GM18868 (cell line): ENCODE data around the gene HAUS8.
A peak's percentile ranks its signal among the peaks of the same experiment; 100 is the strongest.
"Not testable (repeated sequence)": the region's sequence is repeated elsewhere in the genome, so short reads cannot be mapped to it uniquely, and the experiment has no call there.

ENCODE experiments used
- ATAC-seq: cut with Tn5 transposase; IDR thresholded peaks from one replicate; pipeline ENCODE4 v1.9.1; 2021; ENCODE audit warnings: mild to moderate bottlenecking, moderate library complexity; ENCODE audit not compliant: unreplicated experiment

The HAUS8 gene, protein sequence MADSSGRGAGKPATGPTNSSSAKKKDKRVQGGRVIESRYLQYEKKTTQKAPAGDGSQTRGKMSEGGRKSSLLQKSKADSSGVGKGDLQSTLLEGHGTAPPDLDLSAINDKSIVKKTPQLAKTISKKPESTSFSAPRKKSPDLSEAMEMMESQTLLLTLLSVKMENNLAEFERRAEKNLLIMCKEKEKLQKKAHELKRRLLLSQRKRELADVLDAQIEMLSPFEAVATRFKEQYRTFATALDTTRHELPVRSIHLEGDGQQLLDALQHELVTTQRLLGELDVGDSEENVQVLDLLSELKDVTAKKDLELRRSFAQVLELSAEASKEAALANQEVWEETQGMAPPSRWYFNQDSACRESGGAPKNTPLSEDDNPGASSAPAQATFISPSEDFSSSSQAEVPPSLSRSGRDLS

DNA sequence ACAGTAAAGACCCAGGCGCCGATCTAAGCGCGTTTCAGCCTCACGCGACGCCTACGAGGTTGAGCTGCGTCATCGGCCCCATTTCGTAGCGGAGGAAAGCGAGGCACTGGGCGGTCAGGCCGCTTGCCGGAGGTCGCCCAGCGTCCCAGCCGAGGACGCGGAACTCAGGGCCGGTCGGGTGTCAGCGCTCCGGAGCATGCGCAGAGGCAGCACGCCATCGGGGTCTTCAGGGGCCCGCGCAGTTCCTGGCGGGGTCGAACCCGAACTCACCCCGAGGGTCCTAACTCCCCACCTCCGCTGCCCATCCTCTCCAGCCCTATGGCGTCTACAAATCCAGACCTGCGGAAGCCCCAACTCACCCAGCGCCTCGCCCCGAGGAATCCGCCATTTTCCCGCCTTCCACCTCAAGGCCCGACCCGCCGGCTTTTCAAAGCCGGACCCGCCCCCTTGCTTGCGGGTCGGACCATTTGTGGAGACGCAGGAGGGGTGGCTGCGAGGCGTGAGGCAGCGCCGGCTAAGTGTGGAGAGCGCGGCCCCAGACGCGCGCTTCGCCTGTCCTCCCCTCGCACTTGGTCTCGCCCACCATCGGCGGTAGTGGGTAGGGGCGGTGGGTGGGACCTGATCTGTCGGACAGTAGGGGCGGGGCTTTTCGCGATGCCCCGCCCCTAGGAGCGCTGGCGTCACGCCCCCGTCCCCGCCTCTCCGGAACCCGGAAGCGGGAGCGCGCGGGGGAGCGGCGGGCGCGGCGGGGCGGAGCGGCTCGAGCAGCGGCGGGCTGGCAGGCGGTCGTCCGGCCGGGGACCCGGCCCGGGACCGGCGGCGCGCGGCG is at the start of gene HAUS8, which contains the start of gene MYO9B:
HAUS8 (minus strand) TSS at position 418 of the 829 bp plus-strand sequence; CDS start at position 388, 30 bp downstream.
MYO9B (plus strand) TSS at position 743 of the 829 bp plus-strand sequence. CDS start 25,941 bp downstream, outside the sequence.
- ATAC-seq = peak; percentile 73

DNA sequence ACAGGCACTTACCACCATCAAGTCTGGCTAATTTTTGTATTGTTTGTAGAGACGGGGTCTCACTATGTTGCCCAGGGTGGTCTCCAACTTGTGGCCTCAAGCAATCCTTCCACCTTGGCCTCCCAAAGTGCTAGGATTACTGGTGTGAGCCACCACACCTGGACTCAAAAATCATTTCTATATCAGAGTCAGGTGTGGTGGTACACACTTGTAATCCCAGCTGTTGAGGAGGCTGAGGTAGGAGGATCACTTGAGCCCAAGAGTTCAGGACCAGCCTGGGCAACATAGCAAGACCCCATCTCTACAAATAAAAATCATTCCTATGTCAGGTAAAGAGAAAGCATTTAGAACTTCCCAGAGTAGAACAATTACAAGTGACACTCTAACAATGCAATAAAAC is 48.8 kb upstream of the HAUS8 start:
- no peak for ATAC-seq

DNA sequence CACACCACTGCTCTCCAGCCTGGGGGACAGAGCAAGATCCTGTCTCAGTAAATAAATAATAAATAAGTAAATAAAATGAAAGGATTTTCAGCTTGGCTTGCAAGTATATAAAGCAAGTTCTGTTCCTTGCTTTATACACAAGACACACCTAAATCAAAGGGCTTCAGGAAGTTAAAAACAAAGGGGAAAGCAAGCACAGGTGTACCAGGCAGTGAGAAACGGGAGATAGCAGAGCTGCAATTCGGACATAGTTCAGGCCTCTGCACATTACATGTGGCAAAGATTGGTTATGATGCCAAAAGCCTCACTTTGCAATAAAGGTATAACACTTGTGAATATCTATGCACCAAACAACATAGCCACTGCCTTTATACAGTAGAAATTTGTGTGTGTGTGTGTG is 47.8 kb upstream of the HAUS8 start:
- ATAC-seq = no peak

DNA sequence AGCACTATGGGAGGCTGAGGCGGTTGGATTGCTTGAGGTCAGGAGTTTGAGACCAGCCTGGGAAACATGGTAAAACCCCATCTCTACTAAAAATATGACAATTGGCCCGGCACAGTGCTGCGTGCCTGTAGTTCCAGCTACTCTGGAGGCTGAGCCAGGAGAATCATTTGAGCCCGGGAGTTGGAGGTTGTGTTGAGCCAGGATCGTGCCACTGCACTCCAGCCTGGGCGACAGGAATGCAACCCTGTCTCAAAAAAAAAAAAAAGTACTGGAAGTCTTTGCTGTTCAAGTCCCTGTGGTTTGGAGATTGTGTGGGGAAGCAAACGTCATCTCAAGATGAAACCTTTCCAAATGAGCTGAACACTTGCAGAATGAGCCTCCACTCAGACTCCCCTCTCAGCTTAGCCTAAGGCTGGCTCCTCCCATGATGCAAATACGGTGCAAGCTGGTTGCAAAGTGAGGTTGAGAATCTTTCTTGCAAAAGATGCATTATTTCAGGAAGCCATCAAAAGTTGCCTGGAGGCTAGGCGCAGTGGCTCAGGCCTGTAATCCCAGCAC is 46.6 kb upstream of the HAUS8 start:
- no peak for ATAC-seq

DNA sequence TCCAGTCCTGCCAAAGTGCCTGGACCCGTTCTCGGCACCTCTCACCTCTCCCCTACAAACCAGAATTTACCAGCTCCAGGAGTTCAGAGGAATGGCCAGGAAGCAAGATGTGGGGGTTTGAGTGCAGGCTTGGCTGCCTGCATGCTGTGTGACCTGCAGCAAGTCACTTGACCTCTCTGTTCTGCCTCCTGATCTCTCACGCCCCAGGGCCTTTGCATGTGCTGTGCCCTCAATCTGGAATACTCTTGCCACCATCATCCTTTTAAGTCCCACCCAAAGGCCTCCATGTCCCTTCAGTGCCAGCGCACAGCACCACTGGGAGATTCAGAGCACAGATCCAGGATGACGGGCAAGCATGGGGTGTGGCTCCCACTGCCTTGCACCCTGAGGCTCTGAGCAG is 43.7 kb upstream of the HAUS8 start:
- no peak for ATAC-seq

DNA sequence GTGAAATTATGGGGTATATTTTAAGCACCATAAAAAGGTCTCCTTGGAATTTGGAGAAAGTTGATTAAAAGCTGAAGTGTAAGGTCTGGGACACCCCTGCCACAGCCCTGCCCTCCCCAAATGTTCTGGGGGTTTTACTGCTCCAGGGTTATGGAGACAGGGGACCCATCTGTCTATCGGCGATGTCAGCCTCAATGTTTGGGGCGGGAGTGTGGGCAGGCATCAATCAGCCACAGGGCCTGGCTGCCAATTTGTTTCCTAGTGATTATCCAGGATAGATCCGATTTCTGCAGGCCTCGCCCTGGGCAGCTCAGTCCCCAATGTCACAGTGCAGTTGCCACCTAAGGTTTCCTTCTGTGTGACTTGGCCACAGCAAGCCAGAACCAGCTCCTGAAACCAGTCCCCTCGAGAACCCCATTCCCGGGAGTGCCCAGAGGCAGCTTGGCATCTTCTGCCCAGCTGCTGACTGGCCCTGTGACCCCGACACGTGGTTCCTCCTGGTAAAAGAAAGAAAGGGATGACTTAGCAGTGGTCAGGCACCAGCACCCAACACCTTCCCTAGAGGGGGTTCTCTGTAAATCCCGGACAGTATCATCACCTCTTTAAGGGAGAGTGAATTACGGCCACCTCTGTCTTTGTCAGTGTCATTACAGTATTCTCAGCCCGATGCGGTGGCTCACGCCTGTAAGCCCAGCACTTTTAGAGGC is 41.9 kb upstream of the HAUS8 start:
- no peak for ATAC-seq

DNA sequence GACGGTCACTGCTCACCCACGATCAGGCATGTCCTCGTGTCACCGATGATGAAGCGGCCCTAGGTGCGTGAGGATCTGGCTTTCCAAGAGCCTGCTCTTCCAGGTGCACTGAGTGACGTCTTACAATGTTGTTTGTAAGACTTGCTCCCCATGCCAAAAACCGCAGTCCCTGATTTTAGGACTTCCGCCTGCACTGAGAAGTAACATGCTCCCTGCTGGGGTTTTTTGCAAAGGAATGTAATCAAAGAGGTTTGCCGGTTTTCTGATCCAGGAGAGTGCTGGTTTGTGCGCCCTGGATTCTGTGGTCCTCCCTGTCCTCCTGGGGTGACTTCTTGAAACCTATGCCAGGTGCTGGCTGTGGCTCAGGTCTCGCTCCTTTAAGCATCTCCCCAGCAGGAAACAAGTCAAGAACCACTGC is 39.2 kb upstream of the HAUS8 start:
- no peak for ATAC-seq

DNA sequence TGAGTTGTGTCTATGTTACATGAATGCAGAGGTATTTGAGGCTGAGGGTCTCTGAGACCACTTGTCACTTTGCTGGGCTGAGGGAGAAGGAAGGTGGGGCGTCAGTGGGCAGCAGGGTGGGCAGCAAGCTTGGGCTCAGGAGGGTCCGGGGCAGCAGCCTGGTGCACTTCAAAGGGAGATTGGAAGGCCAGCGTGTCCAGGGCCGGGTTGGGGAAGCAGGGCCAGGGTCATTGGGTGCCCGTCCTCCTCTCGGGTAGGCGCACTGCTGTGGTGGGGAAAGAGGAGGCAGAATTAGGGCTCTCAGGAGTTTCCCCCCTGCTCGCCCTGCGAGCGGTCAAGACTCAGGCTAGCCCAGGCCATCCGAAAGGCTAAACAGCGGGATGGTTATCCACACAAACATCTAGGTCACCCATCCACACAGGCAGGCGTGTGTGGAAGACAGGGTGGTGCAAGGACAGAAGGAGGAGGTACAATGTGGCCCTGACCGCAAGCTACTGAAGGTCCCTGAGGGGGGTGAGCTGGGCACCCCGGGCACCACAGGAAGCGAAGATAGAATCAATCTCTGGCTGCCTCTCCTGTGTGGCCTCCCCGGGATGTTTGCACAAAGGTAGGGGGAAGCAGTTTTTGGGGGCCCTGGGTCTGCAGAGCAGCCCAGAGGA is 38.0 kb upstream of the HAUS8 start:
- ATAC-seq = no peak

DNA sequence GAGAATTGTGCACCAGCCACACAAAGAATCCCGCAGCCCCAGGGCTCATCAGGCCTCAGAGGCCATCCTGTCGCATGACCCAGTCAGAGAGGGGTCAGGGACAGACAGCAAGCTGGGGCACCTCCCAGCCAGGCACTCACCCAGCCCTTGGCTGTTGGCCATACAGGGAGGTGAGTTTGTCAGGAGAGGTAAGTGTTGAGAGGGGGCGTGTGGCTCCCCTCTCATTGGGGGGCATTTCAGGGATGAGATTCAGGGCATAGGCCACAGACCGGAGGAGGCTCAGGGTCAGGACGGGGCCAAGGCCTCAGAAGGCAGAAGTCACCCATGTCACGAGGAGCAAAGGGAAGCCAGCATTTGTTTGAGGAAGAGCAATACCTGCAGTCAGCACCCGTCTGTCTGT is 37.4 kb upstream of the HAUS8 start:
- no peak for ATAC-seq

DNA sequence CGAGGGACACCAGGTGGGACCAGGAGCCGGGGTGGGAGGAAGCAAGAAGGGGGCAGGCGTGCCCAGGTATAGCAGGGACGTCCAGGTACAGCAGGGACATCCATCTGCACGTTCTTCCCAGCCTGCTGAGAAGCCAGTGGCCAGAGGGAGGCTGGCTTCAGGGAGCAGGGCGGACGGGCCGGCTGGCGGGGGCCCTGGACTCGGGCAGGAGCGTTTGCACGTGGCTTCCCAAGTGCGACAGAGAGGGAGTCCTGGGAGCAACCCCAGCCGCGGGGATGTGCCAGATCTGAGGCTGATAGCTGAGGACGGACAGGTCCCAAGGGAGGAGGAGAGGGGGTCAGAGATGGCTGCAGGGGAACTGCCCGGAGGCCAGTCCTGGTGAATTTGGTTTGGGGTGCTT is 37.0 kb upstream of the HAUS8 start:
- no peak for ATAC-seq

DNA sequence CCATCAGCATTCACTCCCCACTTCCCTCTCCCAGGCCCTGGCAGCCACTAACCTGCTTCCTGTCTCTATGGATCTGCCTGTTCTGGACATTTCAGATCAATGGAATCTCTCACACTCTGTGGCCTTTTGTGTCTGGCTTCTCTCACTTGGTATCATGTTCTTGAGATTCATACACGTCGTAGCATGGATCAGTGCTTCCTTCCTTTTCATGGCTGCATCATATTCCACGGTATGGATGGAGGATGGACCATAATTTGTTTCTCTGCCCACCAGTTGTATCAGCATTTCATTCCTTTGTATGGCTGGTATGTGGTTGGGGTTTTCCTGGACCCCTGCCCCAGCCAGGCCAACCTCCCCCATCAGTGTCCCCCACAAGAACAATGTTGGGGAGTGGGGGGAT is 36.5 kb upstream of the HAUS8 start:
- no peak for ATAC-seq

DNA sequence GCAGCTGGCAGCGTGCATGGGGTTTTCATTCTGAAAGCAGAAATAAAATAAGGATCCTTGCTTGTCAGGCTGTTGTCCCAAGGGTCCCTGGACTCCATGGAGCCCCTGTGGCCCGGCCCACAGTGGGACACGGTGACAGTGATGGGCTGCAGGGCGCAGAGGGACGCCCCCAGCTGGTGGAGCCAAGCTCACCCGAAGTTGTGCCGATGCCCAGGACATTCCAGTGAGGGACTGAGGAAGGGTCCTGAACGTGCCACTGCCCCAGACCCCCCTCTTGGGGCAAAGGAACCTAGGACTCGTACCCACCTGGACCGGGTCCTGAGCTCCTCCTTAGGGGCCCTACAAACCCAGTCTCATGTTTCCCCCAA is 35.3 kb upstream of the HAUS8 start:
- no peak for ATAC-seq

DNA sequence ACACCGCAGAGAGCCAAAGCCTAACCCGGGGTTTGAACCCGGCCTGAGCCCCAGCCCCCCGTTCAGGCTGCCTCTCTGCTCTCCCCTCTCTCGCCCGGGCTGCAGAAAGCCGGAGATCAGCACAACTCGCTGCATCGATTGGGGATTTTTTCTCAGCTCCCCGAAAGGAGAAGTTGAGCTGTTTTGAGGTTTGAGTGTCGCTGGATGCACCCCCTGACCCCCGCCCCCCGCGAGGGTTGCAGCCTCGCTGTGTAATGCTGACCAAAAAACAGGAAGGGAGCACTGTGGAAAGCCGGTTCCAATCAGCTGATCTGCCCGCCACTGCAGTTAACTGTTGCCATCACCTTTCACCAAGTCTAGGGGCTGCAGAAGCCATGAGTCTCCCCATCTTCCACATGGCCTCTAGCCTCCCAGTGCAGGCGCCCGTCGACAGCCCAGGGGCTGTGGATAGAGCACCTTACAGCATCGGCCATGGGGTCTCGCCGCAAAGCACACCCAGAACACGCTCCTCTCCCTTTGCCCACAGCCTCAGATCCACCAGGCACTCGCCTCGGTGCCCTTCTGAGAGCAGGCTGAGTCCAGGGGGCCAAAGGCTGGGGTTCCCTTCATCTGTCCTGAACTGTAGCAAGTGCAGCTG is 34.8 kb upstream of the HAUS8 start:
- ATAC-seq = peak; percentile 41

DNA sequence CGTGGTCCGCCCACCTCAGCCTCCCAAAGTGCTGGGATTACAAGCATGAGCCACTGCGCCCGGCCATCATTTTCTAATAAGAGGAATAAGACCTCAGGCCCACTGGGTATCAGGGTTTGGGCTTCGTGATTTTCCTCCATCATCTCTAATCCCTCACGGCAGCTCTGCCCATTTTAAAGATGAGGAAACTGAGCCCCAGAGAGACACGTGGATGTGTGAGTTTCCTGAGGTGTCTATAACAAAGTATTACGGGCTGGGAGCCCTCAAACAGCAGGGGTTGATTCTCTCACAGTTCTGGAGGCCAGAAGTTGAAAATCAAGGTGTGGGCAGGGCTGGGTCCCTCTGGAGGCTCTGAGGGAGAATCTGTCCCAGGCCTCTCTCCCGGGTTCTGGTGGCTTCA is 34.0 kb upstream of the HAUS8 start:
- ATAC-seq = no peak

DNA sequence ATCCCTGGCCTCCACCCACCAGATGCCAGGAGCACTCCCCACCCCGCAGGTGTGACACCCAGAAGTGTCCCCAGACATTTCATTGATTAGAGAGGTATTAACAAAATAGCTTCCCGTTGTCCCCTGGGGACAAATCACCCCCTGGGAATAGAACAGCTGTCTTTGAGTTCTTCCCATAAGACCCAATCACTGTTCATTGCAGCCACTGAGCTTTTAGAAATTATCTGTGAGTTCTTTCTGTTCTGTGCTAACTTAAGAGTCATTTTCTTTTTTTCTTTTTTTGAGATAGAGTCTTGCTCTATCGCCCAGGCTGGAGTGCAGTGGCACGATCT is 33.2 kb upstream of the HAUS8 start:
- no peak for ATAC-seq

DNA sequence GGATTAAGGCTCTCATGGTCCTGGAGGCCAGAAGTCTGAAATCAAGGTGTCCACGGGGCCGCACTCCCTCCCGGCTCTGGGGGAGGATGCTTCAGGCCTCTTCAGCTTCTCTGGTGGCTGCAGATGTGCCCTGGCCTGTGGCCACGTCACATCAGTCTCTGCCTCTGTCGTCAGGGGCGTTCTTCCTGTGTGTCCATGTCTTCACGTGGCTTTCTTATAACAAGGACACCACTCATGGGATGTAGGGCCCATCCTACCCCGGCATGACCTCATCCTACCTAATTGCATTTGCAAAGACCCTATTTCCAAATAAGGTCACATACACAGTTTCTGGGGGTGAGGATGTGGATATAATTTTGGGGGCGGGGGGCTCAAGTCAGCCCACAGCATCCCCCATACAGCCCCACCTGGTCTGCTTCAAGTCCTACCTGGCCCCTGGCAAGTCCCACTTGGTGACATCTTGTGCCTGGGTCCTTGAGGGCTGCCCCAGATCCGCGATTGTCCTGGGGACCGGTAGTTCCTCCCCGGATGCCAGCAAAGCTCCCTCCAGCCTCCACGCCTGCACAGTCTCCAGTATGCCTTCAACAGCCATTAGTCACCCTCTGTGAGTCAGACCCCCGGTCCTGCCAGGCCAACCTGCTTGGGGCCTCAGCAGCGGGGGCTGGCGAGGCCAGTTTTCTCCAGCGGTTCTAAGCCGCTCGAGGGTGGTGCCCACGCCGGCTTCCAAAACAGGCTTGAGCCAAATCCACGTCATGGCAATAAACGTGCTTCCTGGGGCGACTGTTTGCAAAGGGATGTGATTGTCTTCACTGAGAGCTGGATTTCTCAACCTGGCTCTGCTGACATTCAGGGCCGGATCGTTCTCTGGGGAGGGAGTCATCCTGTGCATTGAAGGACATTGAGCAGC is 32.5 kb upstream of the HAUS8 start:
- ATAC-seq = no peak

DNA sequence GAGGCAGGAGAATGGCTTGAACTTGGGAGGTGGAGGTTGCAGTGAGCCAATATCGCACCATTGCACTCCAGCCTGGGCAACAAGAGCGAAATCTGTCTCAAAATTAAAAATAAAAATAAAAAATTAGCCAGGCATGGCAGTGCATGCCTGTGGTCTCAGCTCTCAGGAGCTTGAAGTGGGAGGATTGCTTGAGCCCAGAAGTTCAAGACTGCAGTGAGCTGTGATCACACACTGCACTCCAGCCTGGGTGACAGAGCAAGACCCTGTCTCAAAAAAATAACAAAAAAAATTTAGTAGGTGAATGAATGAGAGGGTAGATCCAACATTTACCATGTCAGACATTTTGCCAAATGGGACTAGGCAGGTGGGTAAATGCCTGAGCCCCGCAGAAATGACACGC is 31.7 kb upstream of the HAUS8 start:
- ATAC-seq = not testable (repeated sequence)

DNA sequence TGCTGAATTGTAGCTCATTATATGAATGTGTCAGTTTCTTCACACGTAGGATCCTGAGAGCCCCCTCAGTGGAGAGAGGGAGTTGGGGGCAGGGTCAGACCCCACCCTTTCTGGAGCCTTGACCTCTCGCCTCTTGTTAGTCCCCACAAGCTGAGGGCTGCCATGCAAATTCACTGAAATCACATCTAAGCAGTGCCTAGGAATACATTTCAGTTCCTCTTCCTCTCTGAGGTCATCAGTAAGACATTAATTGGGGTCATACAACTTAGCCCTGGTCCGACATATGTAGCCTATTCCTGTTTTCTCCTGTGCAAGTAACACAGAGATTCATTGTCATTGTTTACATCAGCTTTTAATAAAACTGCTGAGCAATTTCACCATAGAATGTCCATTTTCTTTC is 30.3 kb upstream of the HAUS8 start:
- no peak for ATAC-seq

DNA sequence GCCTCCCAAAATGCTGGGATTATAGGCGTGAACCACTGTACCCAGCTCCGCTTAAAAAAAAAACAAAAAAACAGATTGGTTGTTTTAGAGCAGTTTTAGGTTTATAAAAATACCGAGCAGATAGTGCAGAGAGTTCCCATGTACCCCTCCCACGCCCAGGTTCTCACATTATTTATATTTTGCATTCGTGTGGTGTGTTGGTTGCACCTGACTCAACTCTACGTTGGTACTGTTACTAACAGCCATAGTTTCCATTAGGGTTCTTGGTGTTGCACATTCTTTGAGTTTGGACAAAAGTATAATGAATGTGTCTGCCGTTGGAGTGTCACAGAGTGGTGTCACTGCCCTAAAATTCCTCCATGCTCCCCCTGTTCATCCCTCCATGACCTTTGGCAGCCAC is 29.4 kb upstream of the HAUS8 start:
- no peak for ATAC-seq
